Breast epithelium (tissue), 3 donors: ENCODE results near the gene SPATS2.

Experiments used
- POLR2A ChIP-seq: fragments of 450-650 bp; IDR thresholded peaks from one replicate; pipeline ENCODE4 v1.6.1; 2016; ENCODE audit warnings: antibody characterized with exemption, mild to moderate bottlenecking, moderate library complexity
- POLR2AphosphoS5 ChIP-seq, 3 donors: sonication (generic); formaldehyde crosslinking; IDR thresholded peaks; one replicate each; pipeline ENCODE4 v1.6.1; 2017; ENCODE audit warnings: antibody characterized with exemption in 3 of 3
- TF ChIP-seq, protein P1 (sequence below), 3 donors: fragments of 450-650 bp; IDR thresholded peaks; one replicate each; pipeline ENCODE4 v1.5.1; 2016 to 2017; ENCODE audit warnings: antibody characterized with exemption in 3 of 3, mild to moderate bottlenecking in 3 of 3, moderate library complexity in 3 of 3

DNA sequence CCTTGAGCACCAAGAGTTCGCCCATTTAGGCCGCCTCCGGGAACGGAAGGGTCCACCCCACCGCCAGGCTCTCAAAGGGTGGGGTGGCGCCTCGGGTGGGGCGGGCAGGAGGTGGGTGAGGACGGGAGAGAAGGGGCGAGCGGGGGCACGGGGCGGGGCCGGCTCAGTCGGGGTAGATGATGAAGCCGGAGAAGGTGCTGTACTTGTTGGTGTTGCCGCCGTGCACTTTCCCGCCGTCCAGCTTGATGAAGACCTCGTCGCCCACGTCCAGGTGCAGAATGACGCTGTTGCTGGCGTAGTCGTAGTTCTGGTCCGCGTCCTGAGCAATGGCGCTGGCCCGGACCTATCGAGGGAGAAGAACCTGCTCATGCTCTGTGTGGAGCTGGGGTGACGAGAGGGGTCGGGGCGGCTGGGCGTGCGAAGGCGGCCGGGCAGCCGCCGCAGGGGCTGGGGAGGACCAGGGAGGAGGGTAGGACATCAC is 34.3 kb upstream of the SPATS2 start:
- TF ChIP-seq, protein P1, sequence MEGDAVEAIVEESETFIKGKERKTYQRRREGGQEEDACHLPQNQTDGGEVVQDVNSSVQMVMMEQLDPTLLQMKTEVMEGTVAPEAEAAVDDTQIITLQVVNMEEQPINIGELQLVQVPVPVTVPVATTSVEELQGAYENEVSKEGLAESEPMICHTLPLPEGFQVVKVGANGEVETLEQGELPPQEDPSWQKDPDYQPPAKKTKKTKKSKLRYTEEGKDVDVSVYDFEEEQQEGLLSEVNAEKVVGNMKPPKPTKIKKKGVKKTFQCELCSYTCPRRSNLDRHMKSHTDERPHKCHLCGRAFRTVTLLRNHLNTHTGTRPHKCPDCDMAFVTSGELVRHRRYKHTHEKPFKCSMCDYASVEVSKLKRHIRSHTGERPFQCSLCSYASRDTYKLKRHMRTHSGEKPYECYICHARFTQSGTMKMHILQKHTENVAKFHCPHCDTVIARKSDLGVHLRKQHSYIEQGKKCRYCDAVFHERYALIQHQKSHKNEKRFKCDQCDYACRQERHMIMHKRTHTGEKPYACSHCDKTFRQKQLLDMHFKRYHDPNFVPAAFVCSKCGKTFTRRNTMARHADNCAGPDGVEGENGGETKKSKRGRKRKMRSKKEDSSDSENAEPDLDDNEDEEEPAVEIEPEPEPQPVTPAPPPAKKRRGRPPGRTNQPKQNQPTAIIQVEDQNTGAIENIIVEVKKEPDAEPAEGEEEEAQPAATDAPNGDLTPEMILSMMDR (IDR thresholded peaks at IDR 0.05) = no peak
- TF ChIP-seq POLR2A = no peak
- TF ChIP-seq POLR2AphosphoS5 (IDR thresholded peaks at IDR 0.05) = no peak
